Neural progenitor cell (in vitro differentiated cells): ENCODE data around the gene BRCA1.

Experiments used
- CTCF ChIP-seq: fragments of 200-600 bp; sonication (generic); IDR thresholded peaks from 2 replicates; pipeline ENCODE4 v1.5.1; 2017; ENCODE audit warnings: antibody characterized with exemption, mild to moderate bottlenecking
- EZH2 ChIP-seq: fragments of 200-600 bp; sonication (generic); IDR thresholded peaks from 2 replicates; pipeline ENCODE4 v1.6.1; 2017; ENCODE audit warnings: antibody characterized with exemption, mild to moderate bottlenecking, moderate library complexity

DNA sequence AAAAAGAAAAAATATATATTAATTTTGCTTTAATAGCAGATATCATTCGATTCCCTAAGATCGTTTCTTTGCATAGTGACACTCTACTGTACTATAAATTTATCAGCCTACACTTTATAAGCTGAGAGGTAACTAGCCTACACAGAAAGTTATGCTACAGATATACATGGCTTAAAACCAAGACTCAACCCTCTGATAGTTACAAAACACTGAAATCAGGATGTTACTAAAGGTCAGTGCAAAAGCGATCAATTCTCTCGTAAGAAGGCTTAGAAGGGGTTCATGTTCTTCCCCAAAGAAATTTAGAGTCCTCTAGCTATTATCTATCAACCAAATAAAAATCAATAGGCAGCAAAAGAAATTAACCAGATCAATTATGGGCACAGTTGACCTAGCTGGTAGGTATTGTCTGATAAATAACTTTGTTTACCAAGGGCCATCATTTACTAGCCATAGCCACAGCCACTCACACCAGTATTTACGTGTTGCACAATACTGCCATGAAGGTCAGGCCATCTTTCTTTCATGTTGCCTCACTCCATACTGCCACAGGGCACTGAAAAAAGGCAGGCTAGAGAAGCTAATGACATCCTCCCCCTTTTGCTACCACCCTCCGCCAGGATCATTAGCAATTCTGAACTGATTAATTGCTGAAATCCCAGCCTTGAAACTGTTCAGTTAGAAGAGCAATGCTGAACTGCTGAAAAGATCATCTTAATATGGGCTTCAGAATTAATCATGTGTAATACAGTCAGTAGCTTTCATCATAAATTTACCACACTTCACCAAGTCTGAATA, 56.4 kb downstream of the BRCA1 start:
- TF ChIP-seq CTCF, result no peak
- TF ChIP-seq EZH2, result no peak
